ENCODE data around the gene CIC. TPM values are rescaled to one million over a fixed set of nuclear protein-coding genes. Genes with fewer than 3 reads are reported as not detected.

Gene CIC
- total and polyA plus RNA-seq, 2 of the 13 experiments (the other 11 are each of a cell fraction or from before 2014, with no cell fraction given), result 5.9 to 8.0 TPM

- TF ChIP-seq ZBTB46 (CRISPR knock-in tag; IDR thresholded peaks at IDR 0.05; ENCODE audit: borderline replicate concordance) (no peak), ZNF570 (CRISPR knock-in tag; IDR thresholded peaks at IDR 0.05; ENCODE audit: borderline replicate concordance) (no peak), SALL1 (CRISPR knock-in tag; IDR thresholded peaks at IDR 0.05) (no peak), ARID4A (CRISPR knock-in tag; IDR thresholded peaks at IDR 0.05; ENCODE audit: borderline replicate concordance) (no peak), RORA (CRISPR knock-in tag; IDR thresholded peaks at IDR 0.05) (no peak), MEIS1 (CRISPR knock-in tag; IDR thresholded peaks at IDR 0.05; ENCODE audit: borderline replicate concordance) (no peak), ZNF512B (CRISPR knock-in tag; IDR thresholded peaks at IDR 0.05; ENCODE audit: borderline replicate concordance) (no peak), ZBTB49 (CRISPR knock-in tag; IDR thresholded peaks at IDR 0.05; ENCODE audit: borderline replicate concordance) (no peak), MIER2 (CRISPR knock-in tag; IDR thresholded peaks at IDR 0.05) (peak; percentile 54; the same call in 1 of the 2 replicates), ZHX1 (CRISPR knock-in tag; IDR thresholded peaks at IDR 0.05; ENCODE audit: low read depth) (no peak), NFIB (CRISPR knock-in tag; IDR thresholded peaks at IDR 0.05; ENCODE audit: borderline replicate concordance) (no peak)
These were observed 47.5 kb downstream of the CIC start (continued) for GRCh38 chr19:42316223-42317211.
